Tibial nerve (tissue), 4 donors: ENCODE data around the gene SNTB2. TPM values are rescaled to one million over a fixed set of nuclear protein-coding genes. Genes with fewer than 3 reads are reported as not detected.
"Not testable (repeated sequence)": the region's sequence is repeated elsewhere in the genome, so short reads cannot be mapped to it uniquely, and the experiment has no call there.

Experiments
- DNase-seq, 2 donors: peaks; one replicate each; pipeline ENCODE4 v3.0.0-alpha.2; 2019; ENCODE audit warnings: low spot score in 2 of 2
- H3K27ac ChIP-seq, 4 donors: fragments of 200-600 bp; sonication (generic) in 3 of 4; one replicate each; pipeline ENCODE4 v1.5.1; 2017 to 2019; ENCODE audit warnings: mild to moderate bottlenecking in 1 of 4
- H3K27me3 ChIP-seq, 2 donors: fragments of 200-600 bp; sonication (generic) in 1 of 2; one replicate each; pipeline versions ENCODE4 v1.5.1 to v1.6.0; 2017 to 2019
- H3K36me3 ChIP-seq, 3 donors: fragments of 200-600 bp; sonication (generic); one replicate each; pipeline ENCODE4 v1.5.1; 2018 to 2019
- H3K4me1 ChIP-seq, 4 donors: fragments of 200-600 bp; sonication (generic) in 3 of 4; one replicate each; pipeline ENCODE4 v1.5.1; 2017 to 2019
- H3K4me3 ChIP-seq, 4 donors: fragments of 200-600 bp; sonication (generic) in 3 of 4; one replicate each; pipeline ENCODE4 v1.5.1; 2017 to 2019; ENCODE audit warnings: mild to moderate bottlenecking in 1 of 4, moderate library complexity in 1 of 4
- H3K9me3 ChIP-seq, 4 donors: fragments of 200-600 bp; sonication (generic) in 3 of 4; one replicate each; pipeline ENCODE4 v1.5.1; 2017 to 2019
- EP300 ChIP-seq, 2 donors: sonication (generic); formaldehyde crosslinking; IDR thresholded peaks; one replicate each; pipeline ENCODE4 v1.6.1; 2017; ENCODE audit warnings: antibody characterized with exemption in 2 of 2, mild to moderate bottlenecking in 1 of 2
- POLR2A ChIP-seq, 2 donors: fragments of 450-650 bp; IDR thresholded peaks; one replicate each; pipeline ENCODE4 v1.6.1; 2017; ENCODE audit warnings: antibody characterized with exemption in 2 of 2, mild to moderate bottlenecking in 2 of 2, moderate library complexity in 2 of 2
- WGBS, 2 donors: methylation state at CpG; one replicate each; pipeline ENCODE4 v1.1.5; 2018; 5-methylcytosine and 5-hydroxymethylcytosine counted together
- total RNA-seq, 4 donors: library from RNA; depleted of rRNA; stranded (reverse); fragments of >200 nt; gene quantifications; one replicate each; pipeline ENCODE4 v1.1.0, GENCODE V29; 2016
- TF ChIP-seq, protein P1 (sequence below), 5 experiments: fragments of 200-600 bp in 3 of 5; fragments of 450-650 bp in 2 of 5; sonication (generic) in 3 of 5; IDR thresholded peaks; one replicate each; pipeline ENCODE4 v1.5.1; 2016 to 2019; ENCODE audit warnings: antibody characterized with exemption in 5 of 5, mild to moderate bottlenecking in 3 of 5, moderate library complexity in 2 of 5

Gene SNTB2
- total RNA-seq, 4 donors from 2014 or later = 33.1 to 50.2 (median 37.7) TPM

DNA sequence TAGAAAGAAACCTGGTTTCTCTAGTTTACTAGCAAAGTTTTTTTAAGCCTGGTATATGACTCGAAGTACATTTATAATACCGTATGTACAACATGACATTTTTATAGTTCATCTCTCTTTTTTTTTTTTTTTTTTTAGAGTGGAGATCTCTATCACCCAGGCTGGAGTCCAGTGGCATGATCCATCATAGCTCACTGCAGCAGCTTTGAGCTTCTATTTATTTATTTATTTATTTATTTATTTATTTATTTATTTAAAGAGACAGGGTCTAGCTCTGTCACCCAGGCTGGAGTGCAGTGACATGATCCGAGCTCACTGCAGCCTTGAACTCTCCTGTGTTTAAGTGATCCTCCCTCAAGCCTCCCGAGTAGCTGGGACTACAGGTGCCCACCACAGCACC, 98.3 kb downstream of the SNTB2 start:
- WGBS, 2 donors = 86 to 90% methylated on average over 4 of the region's 4 CpGs
- Histone ChIP-seq H3K27me3 (no peaks in the 10 kb centered on the region), H3K4me3 (no peak overlapping the region), H3K36me3 (peaks cover 0 to 32% (median 0%) of the 10 kb centered on the region in 3 donors), H3K27ac (no peak overlapping the region), H3K9me3 (no peaks in the 10 kb centered on the region), H3K4me1 (peaks cover 0 to 35% (median 2%) of the 10 kb centered on the region in 4 donors)
- TF ChIP-seq, protein P1, sequence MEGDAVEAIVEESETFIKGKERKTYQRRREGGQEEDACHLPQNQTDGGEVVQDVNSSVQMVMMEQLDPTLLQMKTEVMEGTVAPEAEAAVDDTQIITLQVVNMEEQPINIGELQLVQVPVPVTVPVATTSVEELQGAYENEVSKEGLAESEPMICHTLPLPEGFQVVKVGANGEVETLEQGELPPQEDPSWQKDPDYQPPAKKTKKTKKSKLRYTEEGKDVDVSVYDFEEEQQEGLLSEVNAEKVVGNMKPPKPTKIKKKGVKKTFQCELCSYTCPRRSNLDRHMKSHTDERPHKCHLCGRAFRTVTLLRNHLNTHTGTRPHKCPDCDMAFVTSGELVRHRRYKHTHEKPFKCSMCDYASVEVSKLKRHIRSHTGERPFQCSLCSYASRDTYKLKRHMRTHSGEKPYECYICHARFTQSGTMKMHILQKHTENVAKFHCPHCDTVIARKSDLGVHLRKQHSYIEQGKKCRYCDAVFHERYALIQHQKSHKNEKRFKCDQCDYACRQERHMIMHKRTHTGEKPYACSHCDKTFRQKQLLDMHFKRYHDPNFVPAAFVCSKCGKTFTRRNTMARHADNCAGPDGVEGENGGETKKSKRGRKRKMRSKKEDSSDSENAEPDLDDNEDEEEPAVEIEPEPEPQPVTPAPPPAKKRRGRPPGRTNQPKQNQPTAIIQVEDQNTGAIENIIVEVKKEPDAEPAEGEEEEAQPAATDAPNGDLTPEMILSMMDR (IDR thresholded peaks at IDR 0.05) = no peak
- no peak for TF ChIP-seq POLR2A (IDR thresholded peaks at IDR 0.05)
- TF ChIP-seq EP300 (IDR thresholded peaks at IDR 0.05) = no peak
- DNase-seq = no peak

DNA sequence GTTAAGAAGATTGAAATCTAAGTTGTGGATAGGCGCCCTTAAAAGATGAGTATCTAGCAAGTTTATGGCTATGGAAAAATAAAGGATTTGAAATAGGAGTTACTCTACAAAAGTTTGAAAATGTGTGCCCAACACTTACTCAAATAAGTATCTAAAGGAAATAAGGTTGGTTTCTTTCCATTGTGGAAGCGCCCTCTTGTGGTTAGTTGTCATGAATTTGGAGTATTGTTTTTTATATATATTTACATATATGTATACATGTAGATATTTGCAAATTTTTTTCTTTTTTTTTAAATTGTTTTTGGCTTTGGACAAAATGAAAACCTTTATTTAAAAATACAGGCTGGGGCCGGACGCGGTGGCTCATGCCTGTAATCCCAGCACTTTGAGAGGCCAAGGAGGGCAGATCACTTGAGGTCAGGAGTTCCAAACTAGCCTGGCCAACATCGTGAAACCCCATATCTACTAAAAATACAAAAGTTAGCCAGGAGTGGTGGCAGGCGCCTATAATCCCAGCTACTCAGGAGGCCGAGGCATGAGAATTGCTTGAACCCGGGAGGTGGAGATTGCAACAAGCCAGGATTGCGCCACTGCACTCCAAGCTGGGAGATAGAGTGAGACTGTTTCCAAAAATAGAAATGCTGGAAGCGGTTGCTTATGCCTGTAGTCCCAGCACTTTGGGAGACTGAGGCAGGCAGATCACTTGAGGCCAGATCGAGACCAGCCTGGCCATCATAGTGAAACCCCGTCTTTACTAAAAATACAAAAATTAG, 100.2 kb downstream of the SNTB2 start:
- Histone ChIP-seq H3K36me3 (peaks cover 0 to 32% (median 0%) of the 10 kb centered on the region in 3 donors), H3K9me3 (no peaks in the 10 kb centered on the region), H3K4me1 (peaks cover 0 to 33% (median 2%) of the 10 kb centered on the region in 4 donors), H3K27ac (peak overlapping the region in 2 of 4 donors; percentile 15 to 50), H3K4me3 (no peak overlapping the region), H3K27me3 (no peaks in the 10 kb centered on the region)
- TF ChIP-seq EP300 (IDR thresholded peaks at IDR 0.05) (peak in 1 of 2 donors; percentile 65), POLR2A (IDR thresholded peaks at IDR 0.05) (no peak)
- TF ChIP-seq, protein P1 (IDR thresholded peaks at IDR 0.05) = peak; percentile 56 to 64 (median 61)
- peak; percentile 54 to 87 for DNase-seq
- WGBS, 2 donors = 42 to 44% methylated on average over 13 of the region's 13 CpGs

DNA sequence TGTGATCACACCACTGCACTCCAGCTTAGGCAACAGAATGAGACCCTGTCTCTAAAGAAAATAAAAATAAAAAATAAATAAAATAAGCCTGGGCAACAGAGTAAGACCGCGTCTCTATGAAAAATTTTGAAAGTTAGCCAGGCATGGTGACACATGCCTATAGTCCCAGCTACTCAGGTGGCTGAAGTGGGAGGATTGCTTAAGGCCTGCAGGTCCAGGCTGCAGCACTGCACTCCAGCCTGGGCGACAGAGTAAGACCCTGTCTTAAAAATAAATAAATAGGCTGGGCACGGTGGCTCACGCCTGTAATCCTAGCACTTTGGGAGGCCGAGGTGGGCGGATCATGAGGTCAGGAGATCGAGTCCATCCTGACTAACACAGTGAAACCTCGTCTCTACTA, 104.7 kb downstream of the SNTB2 start:
- H3K9me3 ChIP-seq, H3K27me3 ChIP-seq, H3K27ac ChIP-seq, DNase-seq, H3K4me3 ChIP-seq, H3K36me3 ChIP-seq: not testable (repeated sequence)
- WGBS, 2 donors = 92 to 93% methylated on average over 9 of the region's 9 CpGs
- peaks cover 0 to 11% (median 2%) of the 10 kb centered on the region in 4 donors for H3K4me1 ChIP-seq

DNA sequence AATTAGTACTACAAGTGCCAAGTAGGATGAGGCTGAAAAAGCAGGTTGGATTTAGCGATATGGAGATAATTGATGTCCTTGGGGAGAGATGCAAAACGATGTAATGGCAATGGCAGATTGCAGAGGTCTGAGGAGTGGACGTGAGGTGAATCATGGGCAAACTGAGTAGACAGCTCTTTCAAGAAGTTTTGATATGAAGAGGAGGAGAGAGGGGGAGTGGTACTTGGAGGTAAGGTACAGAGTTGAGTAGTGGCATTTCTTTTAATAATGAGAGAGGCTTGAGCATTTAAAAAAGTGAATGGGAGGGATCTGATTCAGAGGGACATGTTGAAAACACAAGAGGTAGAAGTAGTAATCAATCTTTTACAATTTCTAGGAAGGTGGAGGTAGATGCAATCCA, 106.4 kb downstream of the SNTB2 start:
- Histone ChIP-seq H3K4me1 (no peaks in the 10 kb centered on the region), H3K27me3 (no peaks in the 10 kb centered on the region), H3K27ac (no peak overlapping the region), H3K9me3 (no peaks in the 10 kb centered on the region), H3K4me3 (no peak overlapping the region), H3K36me3 (peaks cover 0 to 18% (median 0%) of the 10 kb centered on the region in 3 donors)
- DNase-seq = no peak
- TF ChIP-seq EP300 (IDR thresholded peaks at IDR 0.05) = no peak
- WGBS, 2 donors = 73 to 81% methylated on average over 3 of the region's 3 CpGs

DNA sequence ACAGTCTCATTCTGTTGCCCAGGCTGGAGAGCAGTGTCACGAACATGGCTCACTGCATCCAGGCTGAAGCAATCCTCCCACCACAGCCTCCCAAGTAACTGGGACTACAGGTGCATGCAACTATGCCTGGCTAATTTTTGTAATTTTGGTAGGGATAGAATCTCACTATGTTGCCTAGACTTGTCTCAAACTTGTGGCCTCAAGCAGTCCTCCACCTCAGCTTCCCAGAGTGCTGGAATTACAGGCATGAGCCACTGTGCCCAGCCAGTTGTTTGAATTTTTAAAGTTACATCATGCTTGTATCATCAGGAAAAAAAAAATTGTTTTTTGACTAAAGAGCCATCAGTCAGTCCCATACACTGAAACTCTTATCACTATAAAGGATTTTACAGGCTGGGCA, 107.1 kb downstream of the SNTB2 start:
- TF ChIP-seq, protein P1 (IDR thresholded peaks at IDR 0.05) = no peak
- TF ChIP-seq POLR2A (IDR thresholded peaks at IDR 0.05) (no peak), EP300 (IDR thresholded peaks at IDR 0.05) (no peak)
- 97 to 100% methylated on average over 1 of the region's 1 CpG for WGBS, 2 donors
- Histone ChIP-seq H3K9me3 (no peaks in the 10 kb centered on the region), H3K36me3 (peaks cover 0 to 20% (median 0%) of the 10 kb centered on the region in 3 donors), H3K4me3 (no peak overlapping the region), H3K27me3 (no peaks in the 10 kb centered on the region), H3K27ac (no peak overlapping the region), H3K4me1 (no peaks in the 10 kb centered on the region)
- DNase-seq = no peak

DNA sequence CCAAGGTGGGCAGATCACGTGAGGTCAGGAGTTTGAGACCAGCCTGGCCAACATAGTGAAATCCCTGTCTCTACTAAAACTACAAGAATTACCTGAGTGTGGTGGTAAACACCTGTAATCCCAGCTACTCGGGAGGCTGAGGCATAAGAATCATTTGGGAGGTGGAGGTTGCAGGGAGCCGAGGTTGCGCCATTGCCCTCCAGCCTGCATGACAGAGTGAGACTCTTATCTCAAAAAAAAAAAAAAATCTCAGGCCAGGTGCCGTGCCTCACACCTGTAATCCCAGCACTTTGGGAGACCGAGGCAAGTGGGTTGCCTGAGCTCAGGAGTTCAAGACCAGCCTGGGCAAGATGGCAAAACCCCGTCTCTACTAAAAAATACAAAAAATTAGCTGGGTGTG, 109.8 kb downstream of the SNTB2 start:
- H3K36me3 ChIP-seq = peaks cover 0 to 43% (median 0%) of the 10 kb centered on the region in 3 donors
- not testable (repeated sequence) for H3K9me3 ChIP-seq

More for the DNA sequence above, 109.8 kb downstream of the SNTB2 start:
- whole genome bisulfite sequencing, 2 donors = 95 to 98% methylated on average over 7 of the region's 7 CpGs
- not testable (repeated sequence) for H3K27me3 ChIP-seq, DNase-seq, H3K4me1 ChIP-seq, H3K27ac ChIP-seq, H3K4me3 ChIP-seq
